ENCODE data around the gene ZSCAN22.
A peak's percentile ranks its signal among the peaks of the same experiment; 100 is the strongest.

The ZSCAN22 gene

GRCh38 chr19:58318297-58318696 is 8.5 kb upstream of the ZSCAN22 start:
- no peak for DNase-seq (ENCODE audit: low read depth)
- no peak for TF ChIP-seq CTCF (IDR thresholded peaks at IDR 0.05; ENCODE audit: low read depth, low read length, missing control alignments)
- no peak overlapping the region for H3K4me3 ChIP-seq (ENCODE audit: low read depth, low read length)

GRCh38 chr19:58319241-58319640 is 7.6 kb upstream of the ZSCAN22 start:
- TF ChIP-seq CTCF (IDR thresholded peaks at IDR 0.05; ENCODE audit: low read depth, low read length, missing control alignments), result no peak
- H3K4me3 ChIP-seq (ENCODE audit: low read depth, low read length), result no peak overlapping the region
- no peak for DNase-seq (ENCODE audit: low read depth)

- peak overlapping the region; percentile 92; the same call in 1 of the 2 replicates for H3K4me3 ChIP-seq (ENCODE audit: low read depth, low read length)
- no peak for TF ChIP-seq CTCF (IDR thresholded peaks at IDR 0.05; ENCODE audit: low read depth, low read length, missing control alignments)
These were observed 1.3 kb upstream of the ZSCAN22 start for GRCh38 chr19:58325311-58326022.

GRCh38 chr19:58326501-58326913 is 287 bp upstream of the ZSCAN22 start:
- H3K4me3 ChIP-seq (ENCODE audit: low read depth, low read length), result peak overlapping the region; percentile 92
- DNase-seq (ENCODE audit: low read depth), result no peak
- TF ChIP-seq CTCF (IDR thresholded peaks at IDR 0.05; ENCODE audit: low read depth, low read length, missing control alignments), result no peak

More at GRCh38 chr19:58325311-58326022, 1.3 kb upstream of the ZSCAN22 start:
- no peak for DNase-seq (ENCODE audit: low read depth)

- peak; percentile 51 for TF ChIP-seq CTCF (IDR thresholded peaks at IDR 0.05; ENCODE audit: low read depth, low read length, missing control alignments)
- DNase-seq (ENCODE audit: low read depth), result no peak
- H3K4me3 ChIP-seq (ENCODE audit: low read depth, low read length), result no peak overlapping the region
These were observed 2.2 kb downstream of the ZSCAN22 start for GRCh38 chr19:58328999-58329398.

GRCh38 chr19:58330458-58330857 is 3.7 kb downstream of the ZSCAN22 start:
- H3K4me3 ChIP-seq (ENCODE audit: low read depth, low read length), result no peak overlapping the region
- DNase-seq (ENCODE audit: low read depth), result no peak
- no peak for TF ChIP-seq CTCF (IDR thresholded peaks at IDR 0.05; ENCODE audit: low read depth, low read length, missing control alignments)

GRCh38 chr19:58332697-58333096 is 5.9 kb downstream of the ZSCAN22 start:
- H3K4me3 ChIP-seq (ENCODE audit: low read depth, low read length), result no peak overlapping the region

More at GRCh38 chr19:58332697-58333096, 5.9 kb downstream of the ZSCAN22 start:
- no peak for DNase-seq (ENCODE audit: low read depth)
- TF ChIP-seq CTCF (IDR thresholded peaks at IDR 0.05; ENCODE audit: low read depth, low read length, missing control alignments), result no peak
